ENCODE data around the gene S100A16. TPM values are rescaled to one million over a fixed set of nuclear protein-coding genes. Genes with fewer than 3 reads are reported as not detected.

The S100A16 gene
- polyA plus RNA-seq, 1 donor (not counting 4 experiments of a cell fraction or from before 2014, with no cell fraction given) = 1,620 TPM

DNA sequence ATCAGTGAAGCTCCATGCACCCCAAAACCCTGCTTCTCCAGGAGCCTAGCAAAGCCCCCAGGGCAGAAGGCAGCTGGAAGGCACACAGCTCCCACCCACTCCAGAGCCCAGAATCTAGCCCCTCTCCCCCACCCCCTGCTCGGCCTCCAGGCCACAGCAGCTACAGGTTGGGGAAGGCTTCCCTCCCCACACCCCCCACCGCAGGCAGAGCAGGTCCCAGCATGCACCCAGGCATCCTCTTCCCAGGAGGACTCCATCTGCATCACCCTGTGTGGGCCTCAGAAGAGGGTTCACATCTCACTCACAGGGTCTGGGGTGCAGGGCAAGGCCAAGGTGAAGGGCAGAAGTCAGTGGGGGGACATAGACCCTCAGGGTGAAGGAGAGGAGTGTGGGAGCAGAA lies 2.5 kb upstream of the S100A16 start:
- DNase-seq (ENCODE audit: low read depth, low spot score) (no peak), FAIRE-seq (no peak)
- H3K79me2 ChIP-seq (ENCODE audit: control insufficient read depth, insufficient read depth, low read length) = peaks cover 54% of the 10 kb centered on the region
- TF ChIP-seq CTCF (optimal IDR thresholded peaks at IDR 0.05 in 1 of 3, IDR thresholded peaks at IDR 0.05 in 1 of 3, conservative IDR thresholded peaks at IDR 0.05 in 1 of 3; ENCODE audit: extremely low read depth in 1 of 3, insufficient read depth in 2 of 3, low read length in 3 of 3) (no peak), EZH2 (IDR thresholded peaks at IDR 0.05; ENCODE audit: low read length) (no peak)
- peaks cover 8 to 39% of the 10 kb centered on the region in 2 experiments for H3K36me3 ChIP-seq (ENCODE audit: control insufficient read depth in 2 of 2, extremely low read depth in 1 of 2, insufficient read depth in 2 of 2, low read length in 2 of 2)
- H3K9ac ChIP-seq (ENCODE audit: control insufficient read depth, extremely low read depth, insufficient read depth, low read length) = peak overlapping the region; percentile 99
- H3K4me3 ChIP-seq (ENCODE audit: control insufficient read depth in 2 of 3, extremely low read depth in 1 of 3, insufficient read depth in 2 of 3, low read depth in 1 of 3, low read length in 3 of 3) = peak overlapping the region; percentile 90 to 100 (median 98)
- H3K9me3 ChIP-seq (ENCODE audit: control insufficient read depth, low read depth, low read length) = no peaks in the 10 kb centered on the region
- H2AFZ ChIP-seq (ENCODE audit: control insufficient read depth, low read length) = no peak overlapping the region
- H3K27ac ChIP-seq (ENCODE audit: control insufficient read depth, insufficient read depth, low read length) = peak overlapping the region; percentile 99
- no peaks in the 10 kb centered on the region for H3K9me1 ChIP-seq (ENCODE audit: control insufficient read depth, extremely low read depth, insufficient read depth, low read length)
- no peaks in the 10 kb centered on the region for H3K27me3 ChIP-seq (ENCODE audit: control insufficient read depth, extremely low read depth, insufficient read depth, low read length)
- dilution Hi-C loops (cut with MboI; ENCODE audit: extremely low pct_ligation_motif_present, low sequenced_read_pairs) = no loop called here
- no peaks in the 10 kb centered on the region for H4K20me1 ChIP-seq (ENCODE audit: control insufficient read depth, extremely low read depth, insufficient read depth, low read length)
- H3K4me2 ChIP-seq (ENCODE audit: control insufficient read depth, extremely low read depth, insufficient read depth, low read depth, low read length) = peak overlapping the region; percentile 86
- H3K4me1 ChIP-seq (ENCODE audit: control insufficient read depth, extremely low read depth, insufficient read depth, low read length) = peaks cover 33% of the 10 kb centered on the region

- TF ChIP-seq CTCF (optimal IDR thresholded peaks at IDR 0.05 in 1 of 3, IDR thresholded peaks at IDR 0.05 in 1 of 3, conservative IDR thresholded peaks at IDR 0.05 in 1 of 3; ENCODE audit: extremely low read depth in 1 of 3, insufficient read depth in 2 of 3, low read length in 3 of 3) (no peak), EZH2 (IDR thresholded peaks at IDR 0.05; ENCODE audit: low read length) (no peak)
- Histone ChIP-seq H3K27ac (ENCODE audit: control insufficient read depth, insufficient read depth, low read length) (peak overlapping the region; percentile 99), H3K9ac (ENCODE audit: control insufficient read depth, extremely low read depth, insufficient read depth, low read length) (peak overlapping the region; percentile 99), H3K4me1 (ENCODE audit: control insufficient read depth, extremely low read depth, insufficient read depth, low read length) (peaks cover 36% of the 10 kb centered on the region), H3K4me3 (ENCODE audit: control insufficient read depth in 2 of 3, extremely low read depth in 1 of 3, insufficient read depth in 2 of 3, low read depth in 1 of 3, low read length in 3 of 3) (peak overlapping the region; percentile 90 to 100 (median 98)), H3K4me2 (ENCODE audit: control insufficient read depth, extremely low read depth, insufficient read depth, low read depth, low read length) (peak overlapping the region; percentile 86), H3K79me2 (ENCODE audit: control insufficient read depth, insufficient read depth, low read length) (peaks cover 59% of the 10 kb centered on the region), H4K20me1 (ENCODE audit: control insufficient read depth, extremely low read depth, insufficient read depth, low read length) (no peaks in the 10 kb centered on the region), H3K9me3 (ENCODE audit: control insufficient read depth, low read depth, low read length) (no peaks in the 10 kb centered on the region), H3K27me3 (ENCODE audit: control insufficient read depth, extremely low read depth, insufficient read depth, low read length) (no peaks in the 10 kb centered on the region), H3K9me1 (ENCODE audit: control insufficient read depth, extremely low read depth, insufficient read depth, low read length) (no peaks in the 10 kb centered on the region), H2AFZ (ENCODE audit: control insufficient read depth, low read length) (no peak overlapping the region), H3K36me3 (ENCODE audit: control insufficient read depth in 2 of 2, extremely low read depth in 1 of 2, insufficient read depth in 2 of 2, low read length in 2 of 2) (peaks cover 8 to 40% of the 10 kb centered on the region in 2 experiments)
- FAIRE-seq = no peak
- dilution Hi-C loops (cut with MboI; ENCODE audit: extremely low pct_ligation_motif_present, low sequenced_read_pairs) = no loop called here
- no peak for DNase-seq (ENCODE audit: low read depth, low spot score)
Observed at GRCh38 chr1:153614906-153615305, 2.0 kb upstream of the S100A16 start.

Measured in keratinocyte (primary cell).